ENCODE results near the gene DCLK1. TPM values are rescaled to one million over a fixed set of nuclear protein-coding genes. Genes with fewer than 3 reads are reported as not detected.

Gene DCLK1
- 15.9 and 35.6 TPM in 2 replicates for total RNA-seq

DNA sequence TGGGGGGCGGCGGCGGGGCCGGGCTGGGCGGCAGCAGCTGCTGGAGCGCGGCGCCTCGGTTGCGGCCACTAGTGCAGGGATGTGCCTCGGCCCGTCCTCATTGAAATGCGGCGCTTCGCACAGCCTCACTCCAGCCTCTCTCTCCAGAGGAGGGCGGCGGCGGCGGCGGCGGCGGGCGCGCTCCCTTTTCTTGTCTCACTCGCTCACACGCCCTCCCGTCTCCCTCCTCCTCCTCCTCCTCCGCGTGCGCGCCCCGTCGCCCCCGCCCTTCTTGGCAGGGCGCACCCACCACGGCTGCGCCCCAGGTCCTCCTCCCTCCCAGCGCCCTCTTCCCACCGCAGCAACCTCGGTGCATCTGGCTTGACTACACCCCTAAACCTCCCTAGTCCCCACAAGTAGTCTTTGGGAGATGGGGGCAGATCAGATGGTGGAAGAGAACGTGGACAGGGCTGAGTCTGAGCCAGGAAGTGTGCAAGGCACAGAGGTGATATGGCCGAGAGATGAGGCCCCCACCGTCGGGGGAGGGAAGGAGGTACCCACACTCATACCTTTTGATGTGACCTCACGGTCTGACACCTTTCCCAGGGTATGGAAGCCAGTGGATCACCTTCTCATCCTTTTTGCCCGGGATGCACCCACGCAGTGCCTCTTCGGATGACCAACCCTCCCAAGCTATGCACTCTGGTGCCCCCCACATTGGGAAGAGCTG lies at the start of gene DCLK1:
DCLK1 (minus strand) TSS at position 161 of the 709 bp plus-strand sequence.

Other genes with a start within 250 kb of the DCLK1 start
- gene SOHLH2, start 83.2 kb upstream of the DCLK1 start, total RNA-seq = 0.93 and 1.7 TPM in 2 replicates
- gene CCDC169, start 166.4 kb upstream of the DCLK1 start, total RNA-seq = 3.5 and 4.4 TPM in 2 replicates
- 111 and 151 TPM in 2 replicates for gene SPART, start 215.0 kb upstream of the DCLK1 start, total RNA-seq